Loucy (cell line): Measurements from ENCODE around the gene MACROD2.

ENCODE experiments used
- H2AFZ ChIP-seq: fragments of 200-600 bp; sonication (generic); 2 replicates; pipeline ENCODE4 v1.6.0; 2016; ENCODE audit warnings: antibody characterized with exemption, mild to moderate bottlenecking, low read length, moderate library complexity
- H3F3A ChIP-seq: fragments of 200-600 bp; 2 replicates; pipeline ENCODE4 v1.6.0; 2016; ENCODE audit warnings: antibody characterized with exemption, low read depth, mild to moderate bottlenecking
- H3K27me3 ChIP-seq: fragments of 200-600 bp; sonication (generic); 2 replicates; pipeline ENCODE4 v1.6.1; 2014; ENCODE audit warnings: low read length, mild to moderate bottlenecking; ENCODE audit not compliant: insufficient read depth, poor library complexity, severe bottlenecking
- H3K36me3 ChIP-seq: fragments of 200-600 bp; sonication (generic); 2 replicates; pipeline ENCODE4 v1.6.1; 2016; ENCODE audit warnings: low read length; ENCODE audit not compliant: insufficient read depth
- H3K4me1 ChIP-seq: fragments of 200-600 bp; sonication (generic); 2 replicates; pipeline ENCODE4 v1.5.1; 2014; ENCODE audit warnings: low read length, mild to moderate bottlenecking; ENCODE audit not compliant: insufficient read depth, poor library complexity, severe bottlenecking
- H3K4me2 ChIP-seq: fragments of 200-600 bp; sonication (generic); 2 replicates; pipeline ENCODE4 v1.6.0; 2014; ENCODE audit warnings: antibody characterized with exemption, low read length, low read depth, mild to moderate bottlenecking; ENCODE audit not compliant: poor library complexity, severe bottlenecking
- H3K4me3 ChIP-seq: fragments of 200-600 bp; sonication (generic); 2 replicates; pipeline ENCODE4 v1.5.1; 2014; ENCODE audit warnings: low read length, mild to moderate bottlenecking, mixed read lengths; ENCODE audit not compliant: poor library complexity, severe bottlenecking
- H3K79me2 ChIP-seq: fragments of 200-600 bp; sonication (generic); 2 replicates; pipeline ENCODE4 v1.6.1; 2014; ENCODE audit warnings: low read length; ENCODE audit not compliant: insufficient read depth
- H3K9ac ChIP-seq: fragments of 200-600 bp; sonication (generic); 2 replicates; pipeline ENCODE4 v1.6.0; 2014; ENCODE audit warnings: mild to moderate bottlenecking, low read depth, low read length, moderate library complexity; ENCODE audit not compliant: poor library complexity, severe bottlenecking
- H3K9me2 ChIP-seq: fragments of 200-600 bp; sonication (generic); replicated peaks from 2 replicates; pipeline ENCODE4 v1.6.1; 2016; ENCODE audit warnings: low read depth, low read length, mixed read lengths
- H3K9me3 ChIP-seq: fragments of 200-600 bp; sonication (generic); 2 replicates; pipeline ENCODE4 v1.6.1; 2014; ENCODE audit warnings: mild to moderate bottlenecking, antibody characterized with exemption, low read length, low read depth; ENCODE audit not compliant: insufficient read depth
- H4K20me1 ChIP-seq: fragments of 200-600 bp; sonication (generic); 2 replicates; pipeline ENCODE4 v1.6.0; 2014; ENCODE audit warnings: antibody characterized with exemption, low read length, mild to moderate bottlenecking; ENCODE audit not compliant: insufficient read depth, poor library complexity, severe bottlenecking
- CTCF ChIP-seq: fragments of 200-600 bp; sonication (generic); conservative IDR thresholded peaks from 2 replicates; pipeline ENCODE4 v1.5.1; 2014; ENCODE audit warnings: mild to moderate bottlenecking, antibody characterized with exemption, low read length
- EZH2phosphoT487 ChIP-seq: fragments of 200-600 bp; IDR thresholded peaks from 2 replicates; pipeline ENCODE4 v1.6.1; 2018; ENCODE audit warnings: antibody characterized with exemption, mild to moderate bottlenecking, moderate library complexity, borderline replicate concordance

Gene MACROD2

GRCh38 chr20:15204234-15204633 is 1208.9 kb downstream of the MACROD2 start:
- Histone ChIP-seq H3K79me2 (no peaks in the 10 kb centered on the region), H4K20me1 (no peaks in the 10 kb centered on the region), H3K9me3 (no peaks in the 10 kb centered on the region), H3F3A (no peaks in the 10 kb centered on the region), H3K27me3 (no peaks in the 10 kb centered on the region), H3K36me3 (no peaks in the 10 kb centered on the region), H3K4me2 (no peak overlapping the region), H3K9ac (no peak overlapping the region), H3K9me2 (no peaks in the 10 kb centered on the region), H3K4me1 (no peaks in the 10 kb centered on the region), H3K4me3 (no peak overlapping the region), H2AFZ (no peak overlapping the region)
- TF ChIP-seq CTCF (no peak), EZH2phosphoT487 (no peak)

- no peaks in the 10 kb centered on the region for H3K36me3 ChIP-seq
- H4K20me1 ChIP-seq: no peaks in the 10 kb centered on the region
- no peaks in the 10 kb centered on the region for H3K27me3 ChIP-seq
- no peak for TF ChIP-seq EZH2phosphoT487
- no peak for TF ChIP-seq CTCF
- no peaks in the 10 kb centered on the region for H3K4me1 ChIP-seq
- no peaks in the 10 kb centered on the region for H3K9me3 ChIP-seq
- no peak overlapping the region for H3K4me2 ChIP-seq
- no peaks in the 10 kb centered on the region for H3K9me2 ChIP-seq
- no peaks in the 10 kb centered on the region for H3F3A ChIP-seq
- no peak overlapping the region for H2AFZ ChIP-seq
- H3K9ac ChIP-seq: no peak overlapping the region
- H3K79me2 ChIP-seq: no peaks in the 10 kb centered on the region
- no peak overlapping the region for H3K4me3 ChIP-seq
Measured at GRCh38 chr20:15205028-15205427, 1209.7 kb downstream of the MACROD2 start.

- no peaks in the 10 kb centered on the region for H3K27me3 ChIP-seq
- H3F3A ChIP-seq: no peaks in the 10 kb centered on the region
- no peaks in the 10 kb centered on the region for H3K4me1 ChIP-seq
- no peak for TF ChIP-seq CTCF
- TF ChIP-seq EZH2phosphoT487: no peak
- H3K9me2 ChIP-seq: no peaks in the 10 kb centered on the region
- no peak overlapping the region for H3K4me2 ChIP-seq
- H3K79me2 ChIP-seq: no peaks in the 10 kb centered on the region
- H2AFZ ChIP-seq: no peak overlapping the region
- H3K4me3 ChIP-seq: no peak overlapping the region
- no peak overlapping the region for H3K9ac ChIP-seq
- no peaks in the 10 kb centered on the region for H4K20me1 ChIP-seq
- no peaks in the 10 kb centered on the region for H3K9me3 ChIP-seq
- H3K36me3 ChIP-seq: no peaks in the 10 kb centered on the region
Measured at GRCh38 chr20:15205719-15206118, 1210.4 kb downstream of the MACROD2 start.
